ES-I3 (cell line): ENCODE data around the gene FLNB.
"Not testable (repeated sequence)": the region's sequence is repeated elsewhere in the genome, so short reads cannot be mapped to it uniquely, and the experiment has no call there.

Experiments
- H3K36me3 ChIP-seq: 2 replicates; pipeline ENCODE4 v1.6.1; 2013; ENCODE audit warnings: mild to moderate bottlenecking, low read length, control low read depth, moderate library complexity; ENCODE audit not compliant: insufficient read depth
- H3K4me1 ChIP-seq: 2 replicates; pipeline ENCODE4 v1.6.1; 2013; ENCODE audit warnings: mild to moderate bottlenecking, control low read depth, low read length; ENCODE audit not compliant: insufficient read depth
- H3K9ac ChIP-seq: 2 replicates; pipeline ENCODE4 v1.6.1; 2013; ENCODE audit warnings: low read depth, mild to moderate bottlenecking, low read length, moderate library complexity
- H3K9me3 ChIP-seq: 2 replicates; pipeline ENCODE4 v1.6.1; 2013; ENCODE audit warnings: mild to moderate bottlenecking, low read length, moderate library complexity; ENCODE audit not compliant: control insufficient read depth, insufficient read depth

FLNB gene

GRCh38 chr3:58198362-58198761 is 190.1 kb downstream of the FLNB start:
- Histone ChIP-seq H3K9ac (no peak overlapping the region), H3K9me3 (no peaks in the 10 kb centered on the region), H3K4me1 (peaks cover 9% of the 10 kb centered on the region; the same call in 1 of the 2 replicates), H3K36me3 (no peaks in the 10 kb centered on the region)

GRCh38 chr3:58198804-58199203 is 190.6 kb downstream of the FLNB start:
- H3K9ac ChIP-seq = no peak overlapping the region
- no peaks in the 10 kb centered on the region for H3K9me3 ChIP-seq
- no peaks in the 10 kb centered on the region for H3K36me3 ChIP-seq
- H3K4me1 ChIP-seq = peaks cover 9% of the 10 kb centered on the region; the same call in 1 of the 2 replicates

- Histone ChIP-seq H3K4me1 (peaks cover 9% of the 10 kb centered on the region; the same call in 1 of the 2 replicates), H3K9me3 (no peaks in the 10 kb centered on the region), H3K9ac (no peak overlapping the region), H3K36me3 (no peaks in the 10 kb centered on the region)
Observed at GRCh38 chr3:58200121-58200709, 192.0 kb downstream of the FLNB start.

- H3K9ac ChIP-seq = no peak overlapping the region
- no peaks in the 10 kb centered on the region for H3K36me3 ChIP-seq
- no peaks in the 10 kb centered on the region for H3K9me3 ChIP-seq
- peaks cover 9% of the 10 kb centered on the region; the same call in 1 of the 2 replicates for H3K4me1 ChIP-seq
Observed at GRCh38 chr3:58200846-58201355, 192.7 kb downstream of the FLNB start.

GRCh38 chr3:58201451-58201850 is 193.2 kb downstream of the FLNB start:
- H3K4me1 ChIP-seq = peaks cover 10% of the 10 kb centered on the region; the same call in 1 of the 2 replicates
- H3K9ac ChIP-seq, H3K36me3 ChIP-seq: not testable (repeated sequence)

GRCh38 chr3:58202917-58203360 is 194.7 kb downstream of the FLNB start:
- Histone ChIP-seq H3K9ac (no peak overlapping the region), H3K9me3 (no peaks in the 10 kb centered on the region), H3K4me1 (peaks cover 13% of the 10 kb centered on the region; the same call in 1 of the 2 replicates), H3K36me3 (no peaks in the 10 kb centered on the region)

More at GRCh38 chr3:58201451-58201850, 193.2 kb downstream of the FLNB start:
- H3K9me3 ChIP-seq = not testable (repeated sequence)

- Histone ChIP-seq H3K4me1 (peaks cover 7% of the 10 kb centered on the region; the same call in 1 of the 2 replicates), H3K36me3 (no peaks in the 10 kb centered on the region), H3K9me3 (no peaks in the 10 kb centered on the region), H3K9ac (no peak overlapping the region)
Observed at GRCh38 chr3:58203541-58203940, 195.3 kb downstream of the FLNB start.

GRCh38 chr3:58204720-58205119 is 196.5 kb downstream of the FLNB start:
- Histone ChIP-seq H3K9ac (no peak overlapping the region), H3K36me3 (no peaks in the 10 kb centered on the region), H3K4me1 (peaks cover 5% of the 10 kb centered on the region; the same call in 1 of the 2 replicates), H3K9me3 (no peaks in the 10 kb centered on the region)

- Histone ChIP-seq H3K9ac (no peak overlapping the region), H3K9me3 (no peaks in the 10 kb centered on the region), H3K4me1 (peaks cover 5% of the 10 kb centered on the region; the same call in 1 of the 2 replicates), H3K36me3 (no peaks in the 10 kb centered on the region)
Observed at GRCh38 chr3:58205981-58206380, 197.8 kb downstream of the FLNB start.

- Histone ChIP-seq H3K9me3 (no peaks in the 10 kb centered on the region), H3K4me1 (peaks cover 5% of the 10 kb centered on the region; the same call in 1 of the 2 replicates), H3K9ac (no peak overlapping the region), H3K36me3 (no peaks in the 10 kb centered on the region)
Observed at GRCh38 chr3:58206406-58207011, 198.3 kb downstream of the FLNB start.

- no peaks in the 10 kb centered on the region for H3K9me3 ChIP-seq
- H3K9ac ChIP-seq = no peak overlapping the region
- H3K4me1 ChIP-seq = peaks cover 5% of the 10 kb centered on the region; the same call in 1 of the 2 replicates
- no peaks in the 10 kb centered on the region for H3K36me3 ChIP-seq
Observed at GRCh38 chr3:58207954-58208353, 199.7 kb downstream of the FLNB start.

- no peaks in the 10 kb centered on the region for H3K36me3 ChIP-seq
- H3K4me1 ChIP-seq = peaks cover 9% of the 10 kb centered on the region; the same call in 1 of the 2 replicates
- no peaks in the 10 kb centered on the region for H3K9me3 ChIP-seq
- no peak overlapping the region for H3K9ac ChIP-seq
Observed at GRCh38 chr3:58209933-58210332, 201.7 kb downstream of the FLNB start.

GRCh38 chr3:58210761-58211460 is 202.7 kb downstream of the FLNB start, which contains the start of gene DNASE1L3:
Gene DNASE1L3, minus strand, starts transcription at chr3:58210972. Its CDS starts 66 bp downstream, at chr3:58210906.
- peaks cover 13% of the 10 kb centered on the region; the same call in 1 of the 2 replicates for H3K4me1 ChIP-seq

More at GRCh38 chr3:58210761-58211460, 202.7 kb downstream of the FLNB start, which contains the start of gene DNASE1L3:
- Histone ChIP-seq H3K9ac (no peak within 1 kb of the TSS), H3K9me3 (no peaks in the 10 kb centered on the region), H3K36me3 (no peaks in the 10 kb centered on the region)
